ENCODE measurements around the gene VSIR.

VSIR gene

DNA sequence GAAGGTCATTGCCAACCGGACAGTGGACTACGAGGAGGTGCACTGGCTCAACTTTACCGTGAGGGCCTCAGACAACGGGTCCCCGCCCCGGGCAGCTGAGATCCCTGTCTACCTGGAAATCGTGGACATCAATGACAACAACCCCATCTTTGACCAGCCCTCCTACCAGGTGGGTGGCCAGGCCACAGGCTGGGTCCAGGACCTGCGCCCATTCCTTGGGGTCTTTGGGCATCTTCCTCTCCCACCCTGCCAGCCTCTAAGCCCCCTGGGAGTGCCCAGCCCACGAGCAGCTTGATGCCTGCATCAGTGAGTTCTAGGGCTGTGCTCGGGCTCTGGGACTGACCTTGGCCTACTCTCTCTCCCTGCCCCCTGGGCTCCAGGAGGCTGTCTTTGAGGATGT is 25.8 kb upstream of the VSIR start:
- H4K20me1 ChIP-seq (ENCODE audit: low read depth, low read length), result no peaks in the 10 kb centered on the region
- no peaks in the 10 kb centered on the region for H3K27me3 ChIP-seq (ENCODE audit: low read length)
- no peaks in the 10 kb centered on the region for H3K9me2 ChIP-seq (replicated peaks; ENCODE audit: insufficient read depth, low read length)
- TF ChIP-seq, protein P1, sequence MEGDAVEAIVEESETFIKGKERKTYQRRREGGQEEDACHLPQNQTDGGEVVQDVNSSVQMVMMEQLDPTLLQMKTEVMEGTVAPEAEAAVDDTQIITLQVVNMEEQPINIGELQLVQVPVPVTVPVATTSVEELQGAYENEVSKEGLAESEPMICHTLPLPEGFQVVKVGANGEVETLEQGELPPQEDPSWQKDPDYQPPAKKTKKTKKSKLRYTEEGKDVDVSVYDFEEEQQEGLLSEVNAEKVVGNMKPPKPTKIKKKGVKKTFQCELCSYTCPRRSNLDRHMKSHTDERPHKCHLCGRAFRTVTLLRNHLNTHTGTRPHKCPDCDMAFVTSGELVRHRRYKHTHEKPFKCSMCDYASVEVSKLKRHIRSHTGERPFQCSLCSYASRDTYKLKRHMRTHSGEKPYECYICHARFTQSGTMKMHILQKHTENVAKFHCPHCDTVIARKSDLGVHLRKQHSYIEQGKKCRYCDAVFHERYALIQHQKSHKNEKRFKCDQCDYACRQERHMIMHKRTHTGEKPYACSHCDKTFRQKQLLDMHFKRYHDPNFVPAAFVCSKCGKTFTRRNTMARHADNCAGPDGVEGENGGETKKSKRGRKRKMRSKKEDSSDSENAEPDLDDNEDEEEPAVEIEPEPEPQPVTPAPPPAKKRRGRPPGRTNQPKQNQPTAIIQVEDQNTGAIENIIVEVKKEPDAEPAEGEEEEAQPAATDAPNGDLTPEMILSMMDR (IDR thresholded peaks at IDR 0.05; ENCODE audit: insufficient read depth, low read length, poor library complexity, severe bottlenecking), result no peak
- TF ChIP-seq EZH2phosphoT487 (conservative IDR thresholded peaks at IDR 0.05; ENCODE audit: low read length), result no peak
- H3K4me2 ChIP-seq (ENCODE audit: low read depth, low read length, poor library complexity, severe bottlenecking), result no peak overlapping the region
- no peak overlapping the region for H2AFZ ChIP-seq (ENCODE audit: low read depth, low read length, severe bottlenecking)
- no peaks in the 10 kb centered on the region for H3F3A ChIP-seq (ENCODE audit: insufficient read depth)
- H3K9me3 ChIP-seq (ENCODE audit: insufficient read depth, low read length), result no peaks in the 10 kb centered on the region
- no peaks in the 10 kb centered on the region for H3K79me2 ChIP-seq (ENCODE audit: insufficient read depth, low read length)
- H3K27ac ChIP-seq (ENCODE audit: low read depth, low read length), result no peak overlapping the region
- no peak overlapping the region for H3K4me3 ChIP-seq (ENCODE audit: insufficient read depth, low read length, poor library complexity, severe bottlenecking)
- H3K9ac ChIP-seq (ENCODE audit: low read length), result no peak overlapping the region
- no peaks in the 10 kb centered on the region for H3K36me3 ChIP-seq (ENCODE audit: low read length)

DNA sequence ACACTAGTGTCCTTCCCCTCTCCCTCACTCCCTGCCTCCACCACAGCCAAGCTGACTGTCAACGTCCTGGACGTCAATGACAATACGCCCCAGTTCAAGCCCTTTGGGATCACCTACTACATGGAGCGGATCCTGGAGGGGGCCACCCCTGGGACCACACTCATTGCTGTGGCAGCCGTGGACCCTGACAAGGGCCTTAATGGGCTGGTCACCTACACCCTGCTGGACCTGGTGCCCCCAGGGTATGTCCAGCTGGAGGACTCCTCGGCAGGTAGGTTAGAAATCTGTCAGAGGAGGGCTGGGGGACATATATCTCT is 24.9 kb upstream of the VSIR start:
- Histone ChIP-seq H3K9ac (ENCODE audit: low read length) (no peak overlapping the region), H4K20me1 (ENCODE audit: low read depth, low read length) (no peaks in the 10 kb centered on the region), H3K4me2 (ENCODE audit: low read depth, low read length, poor library complexity, severe bottlenecking) (no peak overlapping the region), H3K4me3 (ENCODE audit: insufficient read depth, low read length, poor library complexity, severe bottlenecking) (no peak overlapping the region), H2AFZ (ENCODE audit: low read depth, low read length, severe bottlenecking) (no peak overlapping the region), H3K79me2 (ENCODE audit: insufficient read depth, low read length) (no peaks in the 10 kb centered on the region), H3F3A (ENCODE audit: insufficient read depth) (no peaks in the 10 kb centered on the region), H3K27ac (ENCODE audit: low read depth, low read length) (no peak overlapping the region), H3K36me3 (ENCODE audit: low read length) (no peaks in the 10 kb centered on the region), H3K9me3 (ENCODE audit: insufficient read depth, low read length) (no peaks in the 10 kb centered on the region), H3K27me3 (ENCODE audit: low read length) (no peaks in the 10 kb centered on the region), H3K9me2 (replicated peaks; ENCODE audit: insufficient read depth, low read length) (no peaks in the 10 kb centered on the region)
- TF ChIP-seq EZH2phosphoT487 (conservative IDR thresholded peaks at IDR 0.05; ENCODE audit: low read length), result no peak
- TF ChIP-seq, protein P1 (IDR thresholded peaks at IDR 0.05; ENCODE audit: insufficient read depth, low read length, poor library complexity, severe bottlenecking), result no peak

DNA sequence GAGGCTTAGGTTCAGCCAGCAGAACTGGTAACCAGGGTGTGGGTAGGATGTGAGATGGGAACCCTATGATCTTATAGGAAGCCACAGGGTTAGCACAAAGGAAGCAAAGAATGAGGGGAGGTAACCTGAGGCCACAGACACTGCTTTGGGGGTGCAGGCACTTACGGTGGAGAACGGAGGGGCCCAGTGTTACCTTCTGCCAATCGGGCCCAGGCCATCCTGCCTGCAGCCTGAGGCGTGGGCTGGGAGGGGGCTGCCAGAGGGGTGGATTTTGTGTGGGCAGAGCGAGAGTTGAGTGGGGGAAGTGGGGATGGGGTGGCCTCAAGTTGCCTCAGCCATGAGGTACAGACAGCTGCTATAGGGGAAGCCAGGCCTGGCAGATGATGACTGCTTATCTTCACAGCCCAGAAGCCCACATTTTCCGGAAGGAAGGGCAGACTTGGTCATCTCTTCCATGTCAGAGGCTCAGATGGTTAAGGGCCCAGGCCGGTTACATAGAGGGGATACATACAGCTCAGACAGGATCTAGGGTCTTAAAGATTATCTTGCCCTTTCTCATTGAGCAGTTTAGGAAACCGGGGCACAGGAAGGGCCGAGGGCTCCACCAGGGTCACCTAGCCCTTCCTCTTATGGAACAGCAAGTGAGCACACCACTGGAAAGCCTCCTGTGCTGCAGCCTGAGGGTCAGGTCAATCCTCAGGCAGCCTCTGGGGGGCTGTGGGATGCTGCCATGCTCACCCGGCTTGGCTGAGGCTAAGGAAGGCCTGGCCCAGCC is 24.4 kb upstream of the VSIR start:
- H3K9me3 ChIP-seq (ENCODE audit: insufficient read depth, low read length), result no peaks in the 10 kb centered on the region
- no peaks in the 10 kb centered on the region for H3K79me2 ChIP-seq (ENCODE audit: insufficient read depth, low read length)
- no peaks in the 10 kb centered on the region for H3K9me2 ChIP-seq (replicated peaks; ENCODE audit: insufficient read depth, low read length)
- no peak overlapping the region for H3K4me2 ChIP-seq (ENCODE audit: low read depth, low read length, poor library complexity, severe bottlenecking)
- H3K27me3 ChIP-seq (ENCODE audit: low read length), result no peaks in the 10 kb centered on the region
- H3K36me3 ChIP-seq (ENCODE audit: low read length), result no peaks in the 10 kb centered on the region
- no peaks in the 10 kb centered on the region for H4K20me1 ChIP-seq (ENCODE audit: low read depth, low read length)
- no peak for TF ChIP-seq EZH2phosphoT487 (conservative IDR thresholded peaks at IDR 0.05; ENCODE audit: low read length)
- TF ChIP-seq, protein P1 (IDR thresholded peaks at IDR 0.05; ENCODE audit: insufficient read depth, low read length, poor library complexity, severe bottlenecking), result no peak
- H3K27ac ChIP-seq (ENCODE audit: low read depth, low read length), result no peak overlapping the region
- no peak overlapping the region for H3K4me3 ChIP-seq (ENCODE audit: insufficient read depth, low read length, poor library complexity, severe bottlenecking)
- H3F3A ChIP-seq (ENCODE audit: insufficient read depth), result no peaks in the 10 kb centered on the region
- H3K9ac ChIP-seq (ENCODE audit: low read length), result no peak overlapping the region
- H2AFZ ChIP-seq (ENCODE audit: low read depth, low read length, severe bottlenecking), result no peak overlapping the region
